DMS153 treated with DMSO at 0.1 percent for 48 hours (cell line): ENCODE results near the gene UGT2B11.
"Not testable (repeated sequence)": the region's sequence is repeated elsewhere in the genome, so short reads cannot be mapped to it uniquely, and the experiment has no call there.

Experiments
- DNase-seq: peaks from one replicate; lab custom pipeline; 2025; ENCODE audit not compliant: unreplicated experiment; lab: John Stamatoyannopoulos, UW

The UGT2B11 gene

DNA sequence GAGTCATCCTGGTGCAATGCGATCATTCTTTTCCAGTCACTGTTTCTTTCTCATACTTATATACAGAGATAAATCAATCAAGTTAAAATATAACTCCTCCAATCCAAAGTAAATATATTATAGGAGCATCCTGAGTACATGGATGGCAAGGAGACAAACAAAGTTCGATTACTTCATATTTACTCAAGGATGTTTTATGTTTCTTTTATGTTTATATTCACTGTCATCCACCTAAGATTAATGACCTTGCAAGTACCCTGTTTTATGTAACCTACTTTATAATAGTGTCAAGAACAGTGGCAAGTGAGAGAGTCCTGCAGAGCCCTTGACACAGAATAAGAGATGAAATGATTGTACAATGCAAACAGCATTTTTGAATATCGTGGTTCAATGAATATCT, at the start of gene UGT2B11:
UGT2B11 (minus strand) TSS at position 33 of the 400 bp plus-strand sequence; CDS start at position 7, 26 bp downstream.
- no peak for DNase-seq

GRCh38 chr4:69253147-69253772, 38.7 kb upstream of the UGT2B11 start:
- DNase-seq = not testable (repeated sequence)

- DNase-seq = not testable (repeated sequence)
These were observed 36.3 kb upstream of the UGT2B11 start for GRCh38 chr4:69250884-69251283.

DNA sequence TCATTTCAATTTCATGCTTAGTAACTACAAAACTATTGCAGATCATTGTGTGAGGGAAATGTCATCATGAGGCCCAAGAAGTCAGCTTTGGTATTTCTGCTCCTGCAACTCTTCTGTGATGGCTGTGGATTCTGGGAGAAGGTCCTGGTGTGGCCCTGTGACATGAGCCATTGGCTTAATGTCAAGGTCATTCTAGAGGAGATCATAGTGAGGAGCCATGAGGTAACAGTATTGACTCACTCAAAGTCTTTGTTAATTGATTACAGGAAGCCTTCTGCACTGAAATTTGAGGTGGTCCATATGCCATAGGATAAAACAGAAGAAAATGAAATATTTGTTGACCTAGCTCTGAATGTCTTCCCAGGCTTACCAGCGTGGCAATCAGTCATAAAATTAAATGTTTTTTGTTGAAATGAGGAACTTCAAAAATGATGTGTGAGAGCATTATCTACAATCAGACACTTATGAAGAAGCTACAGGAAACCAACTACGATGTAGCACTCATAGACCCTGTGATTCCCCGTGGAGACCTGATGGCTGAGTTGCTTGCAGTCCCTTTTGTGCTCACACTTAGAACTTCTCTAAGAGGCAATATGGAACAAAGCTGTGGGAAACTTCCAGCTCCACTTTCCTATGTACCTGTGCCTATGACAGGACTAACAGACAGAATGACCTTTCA, 28.2 kb upstream of the UGT2B11 start:
- DNase-seq = not testable (repeated sequence)

GRCh38 chr4:69241746-69242145, 27.2 kb upstream of the UGT2B11 start:
- not testable (repeated sequence) for DNase-seq

DNA sequence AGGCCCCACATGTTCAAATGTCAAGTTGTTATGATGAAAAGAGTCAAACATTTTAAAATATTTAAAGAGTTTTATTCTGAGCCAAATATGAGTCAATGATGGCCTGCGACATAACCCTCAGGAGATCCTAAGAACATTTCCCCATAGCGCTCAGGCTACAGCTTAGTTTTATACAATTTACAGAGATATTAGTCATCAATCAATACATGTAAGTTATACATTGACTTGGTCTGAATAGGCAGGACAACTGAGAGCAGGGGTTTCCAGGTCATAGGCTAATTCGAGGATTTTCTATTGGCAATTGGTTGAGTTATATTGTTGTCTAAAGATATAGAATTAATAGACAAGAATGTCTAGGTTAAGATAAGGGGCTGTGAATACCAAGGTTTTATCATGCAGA, 26.2 kb upstream of the UGT2B11 start:
- DNase-seq = not testable (repeated sequence)

DNA sequence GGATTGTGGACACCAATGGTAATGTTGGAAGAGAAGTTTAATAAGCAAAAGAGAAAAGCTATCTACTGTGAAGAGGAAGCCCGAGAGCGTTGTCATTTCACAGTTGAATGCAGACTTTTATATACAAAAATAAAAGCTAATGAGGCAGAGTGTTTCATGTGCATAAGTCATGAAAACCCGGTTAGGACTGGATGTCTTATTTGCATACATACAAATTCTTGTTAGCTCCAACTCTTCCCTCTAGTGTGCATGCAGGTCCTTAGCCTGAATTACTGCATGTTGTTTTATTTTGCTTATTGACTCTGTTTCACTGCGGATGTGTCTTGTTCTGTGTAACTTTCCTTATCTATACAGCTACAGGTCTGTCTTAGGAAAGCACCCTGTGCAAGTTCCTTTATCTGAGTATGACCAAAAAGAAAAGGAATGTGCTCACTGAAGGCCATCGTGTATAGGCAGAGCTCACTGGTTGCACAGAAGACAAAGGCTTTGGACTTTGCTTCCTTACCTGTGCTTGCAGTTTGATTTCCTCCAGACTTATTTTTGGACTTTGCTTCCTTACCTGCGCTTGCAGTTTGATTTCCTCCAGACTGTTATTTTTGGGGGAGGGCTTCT, 25.1 kb upstream of the UGT2B11 start:
- DNase-seq = no peak

- no peak for DNase-seq
These were observed 24.5 kb upstream of the UGT2B11 start for GRCh38 chr4:69239092-69239491.

GRCh38 chr4:69224891-69225290, 10.3 kb upstream of the UGT2B11 start:
- no peak for DNase-seq

- DNase-seq = not testable (repeated sequence)
These were observed 8.7 kb upstream of the UGT2B11 start for GRCh38 chr4:69223277-69223676.

DNA sequence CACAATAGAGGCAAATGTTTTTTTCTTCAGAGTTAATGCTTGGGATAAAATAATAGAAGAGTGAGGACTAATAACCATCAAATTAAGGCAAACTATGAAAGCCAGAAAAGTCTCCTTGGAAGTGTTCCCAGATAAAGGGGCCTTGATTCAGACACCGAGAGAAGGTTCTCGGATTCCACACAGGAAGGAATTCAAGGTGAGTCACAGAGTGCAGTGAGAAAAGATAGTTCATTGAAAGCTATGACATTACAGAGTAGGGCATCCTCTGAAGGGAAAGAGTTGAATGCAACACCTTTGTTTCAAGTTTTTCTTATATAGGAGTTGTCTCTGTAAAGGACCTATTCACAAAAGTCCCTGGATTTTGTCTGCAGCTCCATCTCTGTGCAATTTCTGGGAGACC, 3.9 kb upstream of the UGT2B11 start:
- not testable (repeated sequence) for DNase-seq

DNA sequence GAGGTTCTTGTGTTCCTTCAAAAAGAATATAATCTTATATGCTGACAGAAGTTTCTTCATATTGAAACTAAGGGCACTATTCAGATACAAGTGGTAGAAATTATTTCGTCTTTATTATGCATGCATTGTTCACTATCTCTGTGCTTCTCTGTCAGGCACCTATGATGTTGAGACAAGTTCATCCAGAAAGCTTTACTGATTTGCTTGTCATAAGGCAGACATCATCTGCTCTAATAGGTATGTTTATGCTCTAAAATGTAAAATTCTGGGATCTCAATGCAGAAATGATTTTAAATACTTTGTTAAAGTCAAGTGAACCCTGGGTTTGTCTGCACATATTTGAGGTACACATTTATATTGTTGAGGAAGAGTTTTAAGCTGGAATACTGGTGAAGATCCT, 3.6 kb downstream of the UGT2B11 start:
- DNase-seq = no peak

GRCh38 chr4:69198506-69198905, 16.0 kb downstream of the UGT2B11 start:
- not testable (repeated sequence) for DNase-seq

DNA sequence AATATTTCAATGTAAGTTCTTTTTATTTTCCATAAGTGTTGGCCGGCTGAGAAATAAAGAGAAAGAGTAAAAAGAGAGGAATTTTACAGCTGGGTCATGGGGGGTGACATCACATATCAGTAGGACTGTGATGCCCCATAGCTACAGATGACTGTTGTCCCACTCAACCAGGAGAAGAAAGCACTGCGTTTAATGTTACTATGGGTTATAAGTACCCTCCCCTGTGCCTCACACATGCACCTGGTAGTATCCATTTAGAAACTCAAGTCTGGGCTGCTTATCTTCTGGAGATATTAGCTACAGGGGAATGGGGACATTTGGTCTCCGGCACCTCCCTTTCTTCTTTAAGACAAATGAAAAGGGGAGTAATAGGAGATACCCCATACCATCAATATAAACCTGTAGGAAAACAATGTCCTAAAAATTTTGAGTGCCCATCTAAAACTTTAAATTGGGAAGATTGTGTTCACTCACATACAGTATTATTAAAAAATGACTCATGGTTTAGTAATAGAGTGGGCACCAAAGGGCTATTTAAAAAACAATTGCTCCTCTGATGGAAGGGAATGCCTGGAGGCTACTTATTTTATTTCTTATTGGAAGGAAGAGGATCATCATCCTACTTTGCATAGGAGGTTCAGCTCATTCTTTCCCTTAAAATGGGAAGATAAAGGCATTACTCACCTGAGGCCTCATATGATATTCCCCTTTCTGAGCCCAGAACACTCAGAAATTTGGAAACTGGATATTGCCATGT, 18.2 kb downstream of the UGT2B11 start:
- DNase-seq = no peak

DNA sequence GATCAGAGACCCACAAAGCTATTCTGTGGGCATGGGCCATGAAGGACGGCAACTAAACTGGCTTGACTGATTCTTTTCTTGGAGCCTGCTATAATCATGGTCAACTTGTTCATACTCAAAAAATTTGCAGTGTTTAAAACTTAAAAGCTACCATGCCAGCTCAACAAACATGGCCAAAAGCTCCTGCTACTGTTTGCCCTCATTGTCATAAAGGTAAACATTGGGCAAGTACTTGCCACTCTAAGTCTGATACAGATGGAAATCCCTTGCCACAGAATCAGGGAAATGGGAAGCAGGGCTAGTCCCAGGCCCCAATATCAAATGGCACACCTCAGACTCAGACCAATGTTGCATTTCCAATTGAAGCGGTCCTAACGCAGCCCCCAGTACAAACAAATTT, 20.4 kb downstream of the UGT2B11 start:
- DNase-seq = no peak

GRCh38 chr4:69191905-69192304, 22.6 kb downstream of the UGT2B11 start:
- DNase-seq = not testable (repeated sequence)

DNA sequence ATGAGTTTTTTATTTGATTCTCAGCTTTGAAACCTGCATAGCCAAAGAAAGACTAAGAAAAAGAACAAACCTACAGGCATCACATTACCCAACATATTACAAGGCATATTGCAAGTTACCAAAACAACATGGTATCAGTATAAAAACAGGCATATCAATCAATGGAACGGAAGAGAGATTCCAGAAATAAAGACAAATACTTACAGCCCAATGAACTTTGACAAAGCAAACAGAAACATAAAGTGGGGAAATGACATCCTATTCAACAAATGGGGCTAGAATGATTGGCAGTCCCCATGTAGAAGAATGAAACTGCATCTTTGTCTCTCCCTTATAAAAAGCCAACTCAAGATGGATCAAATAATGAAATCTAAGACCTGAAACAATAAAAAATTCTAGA, 23.9 kb downstream of the UGT2B11 start:
- not testable (repeated sequence) for DNase-seq

GRCh38 chr4:69181519-69182169, 32.9 kb downstream of the UGT2B11 start:
- not testable (repeated sequence) for DNase-seq

DNA sequence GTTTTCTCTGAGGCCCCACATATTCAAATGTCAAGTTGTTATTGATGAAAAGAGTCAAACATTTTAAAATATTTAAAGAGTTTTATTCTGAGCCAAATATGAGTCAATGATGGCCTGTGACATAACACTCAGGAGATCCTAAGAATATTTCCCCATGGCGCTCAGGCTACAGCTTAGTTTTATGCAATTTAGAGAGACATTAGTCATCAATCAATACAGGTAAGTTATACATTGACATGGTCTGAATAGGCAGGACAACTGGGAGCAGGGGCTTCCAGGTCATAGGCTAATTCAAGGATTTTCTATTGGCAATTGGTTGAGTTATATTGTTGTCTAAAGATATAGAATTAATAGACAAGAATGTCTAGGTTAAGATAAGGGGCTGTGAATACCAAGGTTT, 34.7 kb downstream of the UGT2B11 start:
- not testable (repeated sequence) for DNase-seq

DNA sequence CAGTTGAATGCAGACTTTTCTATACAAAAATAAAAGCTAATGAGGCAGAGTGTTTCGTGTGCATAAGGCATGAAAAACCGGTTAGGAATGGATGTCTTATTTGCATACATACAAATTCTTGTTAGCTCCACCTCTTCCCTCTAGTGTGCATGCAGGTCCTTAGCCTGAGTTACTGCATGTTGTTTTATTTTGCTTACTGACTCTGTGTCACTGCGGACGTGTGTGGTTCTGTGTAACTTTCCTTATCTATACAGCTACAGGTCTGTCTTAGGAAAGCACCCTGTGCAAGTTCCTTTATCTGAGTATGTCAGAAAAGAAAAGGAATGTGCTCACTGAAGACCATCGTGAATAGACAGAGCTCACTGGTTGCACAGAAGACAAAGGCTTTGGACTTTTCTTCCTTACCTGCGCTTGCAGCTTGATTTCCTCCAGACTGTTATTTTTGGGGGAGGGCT, 35.8 kb downstream of the UGT2B11 start:
- DNase-seq = not testable (repeated sequence)
